ENCODE results near the gene FAM50A.
"Not testable (repeated sequence)": the region's sequence is repeated elsewhere in the genome, so short reads cannot be mapped to it uniquely, and the experiment has no call there.

FAM50A gene

GRCh38 chrX:154481911-154482601 lies 38.1 kb downstream of the FAM50A start:
- no peak for DNase-seq (ENCODE audit: low read depth in 2 of 3, low spot score in 2 of 3)

GRCh38 chrX:154482786-154483185 lies 38.8 kb downstream of the FAM50A start:
- no peak for DNase-seq (ENCODE audit: low read depth in 2 of 3, low spot score in 2 of 3)

GRCh38 chrX:154483325-154483724 lies 39.4 kb downstream of the FAM50A start:
- no peak for DNase-seq (ENCODE audit: low read depth in 2 of 3, low spot score in 2 of 3)

GRCh38 chrX:154484255-154485149 lies 40.6 kb downstream of the FAM50A start:
- no peak for DNase-seq (ENCODE audit: low read depth in 2 of 3, low spot score in 2 of 3)

GRCh38 chrX:154485150-154486051 lies 41.5 kb downstream of the FAM50A start:
- no peak for DNase-seq (ENCODE audit: low read depth in 2 of 3, low spot score in 2 of 3)

GRCh38 chrX:154486052-154486395 lies 42.1 kb downstream of the FAM50A start:
- no peak for DNase-seq (ENCODE audit: low read depth in 2 of 3, low spot score in 2 of 3)

GRCh38 chrX:154486396-154487207 lies 42.7 kb downstream of the FAM50A start, which contains the start of gene UBL4A:
Gene UBL4A, minus strand, starts transcription at chrX:154486615. Its CDS starts 31 bp downstream, at chrX:154486584.
- DNase-seq (ENCODE audit: low read depth in 2 of 3, low spot score in 2 of 3) = peak in 2 of 3 experiments; percentile 28 to 45

GRCh38 chrX:154487518-154488290 lies 43.8 kb downstream of the FAM50A start:
- no peak for DNase-seq (ENCODE audit: low read depth in 2 of 3, low spot score in 2 of 3)

- no peak for DNase-seq (ENCODE audit: low read depth in 2 of 3, low spot score in 2 of 3)
Observed at GRCh38 chrX:154488336-154489075, 44.6 kb downstream of the FAM50A start.

- DNase-seq (ENCODE audit: low read depth in 2 of 3, low spot score in 2 of 3) = no peak
Observed at GRCh38 chrX:154489182-154489581, 45.2 kb downstream of the FAM50A start.

GRCh38 chrX:154490021-154490413 lies 46.1 kb downstream of the FAM50A start:
- DNase-seq (ENCODE audit: low read depth in 2 of 3, low spot score in 2 of 3) = no peak

GRCh38 chrX:154490414-154491083 lies 46.6 kb downstream of the FAM50A start, which contains the start of gene SLC10A3:
Gene SLC10A3, minus strand, starts transcription at chrX:154490629. Its CDS starts 1,689 bp downstream, at chrX:154488940.
- DNase-seq (ENCODE audit: low read depth in 2 of 3, low spot score in 2 of 3) = peak; percentile 42 to 84 (median 65)

GRCh38 chrX:154494715-154495114 lies 50.8 kb downstream of the FAM50A start:
- no peak for DNase-seq (ENCODE audit: low read depth in 2 of 3, low spot score in 2 of 3)

- DNase-seq (ENCODE audit: low read depth in 2 of 3, low spot score in 2 of 3) = no peak
Observed at GRCh38 chrX:154495472-154495922, 51.6 kb downstream of the FAM50A start.

- DNase-seq (ENCODE audit: low read depth in 2 of 3, low spot score in 2 of 3) = not testable (repeated sequence)
Observed at GRCh38 chrX:154496591-154497137, 52.7 kb downstream of the FAM50A start.

Measured in activated CD8-positive, alpha-beta memory T cell treated with anti-CD3 and anti-CD28 coated beads for 48 hours (primary cell).